GM12878 (cell line): ENCODE measurements around the gene SPATA2. TPM values are rescaled to one million over a fixed set of nuclear protein-coding genes. Genes with fewer than 3 reads are reported as not detected.

Experiments
- ATF7 ChIP-seq: fragments of 450-650 bp; IDR thresholded peaks from 2 replicates; pipeline ENCODE4 v1.6.1; 2016; ENCODE audit warnings: low read depth, mild to moderate bottlenecking
- EED ChIP-seq: sonication (generic); IDR thresholded peaks from 2 replicates; pipeline ENCODE4 v1.6.1; 2016; ENCODE audit warnings: antibody characterized with exemption, low read depth
- EZH2 ChIP-seq: IDR thresholded peaks from 2 replicates; pipeline ENCODE4 v1.6.1; 2012; ENCODE audit warnings: low read depth, mild to moderate bottlenecking, control low read depth, inconsistent platforms, low read length, borderline replicate concordance; ENCODE audit not compliant: control insufficient read depth
- GATAD2B ChIP-seq: fragments of 450-650 bp; conservative IDR thresholded peaks from 2 replicates; pipeline ENCODE4 v1.6.1; 2017; ENCODE audit warnings: low read depth, mild to moderate bottlenecking, moderate library complexity
- HDGF ChIP-seq: fragments of 450-650 bp; IDR thresholded peaks from 2 replicates; pipeline ENCODE4 v1.6.1; 2016; ENCODE audit warnings: antibody characterized with exemption
- LARP7 ChIP-seq: fragments of 450-650 bp; IDR thresholded peaks from 2 replicates; pipeline ENCODE4 v1.6.1; 2017; ENCODE audit warnings: mild to moderate bottlenecking
- MTA2 ChIP-seq: fragments of 450-650 bp; IDR thresholded peaks from 2 replicates; pipeline ENCODE4 v1.6.1; 2016; ENCODE audit warnings: low read depth, mild to moderate bottlenecking, moderate library complexity
- PAX8 ChIP-seq: fragments of 450-650 bp; IDR thresholded peaks from 2 replicates; pipeline ENCODE4 v1.6.1; 2017; ENCODE audit warnings: mild to moderate bottlenecking, moderate library complexity
- SIX5 ChIP-seq: IDR thresholded peaks from 2 replicates; pipeline ENCODE4 v1.6.1; 2011; ENCODE audit warnings: mild to moderate bottlenecking, low read depth, low read length, moderate library complexity; ENCODE audit not compliant: severe bottlenecking
- SMAD5 ChIP-seq: IDR thresholded peaks from 2 replicates; pipeline ENCODE4 v1.6.1; 2016; ENCODE audit warnings: antibody characterized with exemption, low read depth
- SMC3 ChIP-seq: IDR thresholded peaks from 2 replicates; pipeline ENCODE4 v1.6.1; 2011; ENCODE audit warnings: low read length, improper control_type of control experiment, borderline replicate concordance
- SUPT20H ChIP-seq: IDR thresholded peaks from 2 replicates; pipeline ENCODE4 v1.6.1; 2011; ENCODE audit warnings: low read depth, mild to moderate bottlenecking, low read length, moderate library complexity, borderline replicate concordance; ENCODE audit not compliant: control insufficient read depth
- polyA plus RNA-seq, 11 experiments: library from polyadenylated mRNA; depleted of rRNA in 4 of 11; unstranded in 6 of 11; stranded (reverse) in 5 of 11; fragments of >200 nt; fragmentation: Nextera tagmentation in 4 of 11; fragmentation: Illumina TruSeq in 1 of 11; extraction: Ambion mirVana in 4 of 11; extraction: Trizol in 1 of 11; gene quantifications; 1 replicate in 1 of 11; 2 replicates in 10 of 11; pipeline versions ENCODE4 v1.2.1 to v1.2.3, GENCODE V29; 2011 to 2016; ENCODE audit warnings: inconsistent platforms in 2 of 11, missing spikeins in 2 of 11, low read depth in 1 of 11
- total RNA-seq, 4 experiments: library from RNA; depleted of rRNA in 3 of 4; stranded (reverse); fragments of >200 nt in 3 of 4; fragmentation: Illumina TruSeq in 1 of 4; extraction: Trizol in 1 of 4; gene quantifications; 2 replicates each; pipeline versions ENCODE4 v1.2.1 to v1.2.3, GENCODE V29; 2013 to 2021
- TF ChIP-seq, protein P1 (sequence below): IDR thresholded peaks from 2 replicates; pipeline ENCODE4 v1.6.1; 2011; ENCODE audit warnings: borderline replicate concordance, low read depth, mild to moderate bottlenecking, moderate library complexity, low read length; ENCODE audit not compliant: insufficient read depth, poor library complexity, severe bottlenecking
- TF ChIP-seq, protein P2 (sequence below): fragments of 450-650 bp; IDR thresholded peaks from 2 replicates; pipeline ENCODE4 v1.6.1; 2017; ENCODE audit warnings: mild to moderate bottlenecking, moderate library complexity
- TF ChIP-seq, protein P3 (sequence below): fragments of 450-650 bp; formaldehyde crosslinking; IDR thresholded peaks from 2 replicates; pipeline ENCODE4 v1.4.0; 2022; ENCODE audit warnings: mild to moderate bottlenecking, moderate library complexity
- TF ChIP-seq, protein P4 (sequence below): fragments of 450-650 bp; formaldehyde crosslinking; IDR thresholded peaks from 2 replicates; pipeline ENCODE4 v1.4.0; 2020; ENCODE audit warnings: mild to moderate bottlenecking, moderate library complexity

The SPATA2 gene
- total and polyA plus RNA-seq, 10 of the 15 experiments (the other 5 are each of a cell fraction or from before 2014, with no cell fraction given): 0.93 to 11.7 (median 5.6) TPM

DNA sequence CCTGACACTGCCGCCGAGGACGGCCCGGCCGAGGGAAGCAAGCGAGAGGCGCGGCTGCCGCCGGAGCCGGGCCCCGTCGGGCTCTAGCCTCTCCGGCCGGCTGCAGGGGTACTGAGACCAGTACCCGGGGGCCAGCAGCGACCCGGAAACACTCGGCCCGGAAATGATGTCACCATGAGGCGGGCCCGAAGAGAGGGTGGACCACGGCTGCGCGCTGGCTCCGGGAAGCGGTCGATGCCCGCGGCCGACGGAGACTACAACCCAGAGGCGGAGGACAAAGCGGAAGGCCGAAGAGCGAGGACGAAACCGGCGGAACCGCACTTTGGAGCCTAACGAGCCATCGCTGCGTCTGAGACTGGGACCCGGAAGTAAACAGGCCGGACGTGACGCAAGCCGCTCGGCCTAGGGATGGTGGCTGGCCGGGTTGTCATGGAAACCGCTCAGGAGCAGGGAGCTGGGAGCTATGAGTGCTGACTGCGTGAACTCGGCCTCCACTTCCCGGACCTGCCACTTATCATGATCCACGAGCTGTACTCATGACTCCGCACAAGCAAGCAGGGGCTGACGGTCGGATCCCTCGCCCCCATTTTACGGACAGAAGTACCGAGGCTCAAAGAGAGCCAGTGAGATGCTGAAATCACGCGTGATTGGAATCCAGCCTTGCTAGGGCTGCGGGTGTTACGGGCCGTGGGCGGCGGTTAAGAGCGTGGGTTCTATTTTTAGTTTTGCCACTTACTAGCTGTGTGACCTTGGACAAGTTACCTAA is at the start of gene SPATA2 (continued):
- TF ChIP-seq SIX5: peak; percentile 29
- no peak for TF ChIP-seq SMC3
- TF ChIP-seq SUPT20H: no peak
- TF ChIP-seq, protein P1, sequence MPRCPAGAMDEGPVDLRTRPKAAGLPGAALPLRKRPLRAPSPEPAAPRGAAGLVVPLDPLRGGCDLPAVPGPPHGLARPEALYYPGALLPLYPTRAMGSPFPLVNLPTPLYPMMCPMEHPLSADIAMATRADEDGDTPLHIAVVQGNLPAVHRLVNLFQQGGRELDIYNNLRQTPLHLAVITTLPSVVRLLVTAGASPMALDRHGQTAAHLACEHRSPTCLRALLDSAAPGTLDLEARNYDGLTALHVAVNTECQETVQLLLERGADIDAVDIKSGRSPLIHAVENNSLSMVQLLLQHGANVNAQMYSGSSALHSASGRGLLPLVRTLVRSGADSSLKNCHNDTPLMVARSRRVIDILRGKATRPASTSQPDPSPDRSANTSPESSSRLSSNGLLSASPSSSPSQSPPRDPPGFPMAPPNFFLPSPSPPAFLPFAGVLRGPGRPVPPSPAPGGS: no peak
- TF ChIP-seq ATF7: peak; percentile 93
- no peak for TF ChIP-seq EZH2
- peak; percentile 35; the same call in 1 of the 2 replicates for TF ChIP-seq GATAD2B
- TF ChIP-seq MTA2: peak; percentile 95
- no peak; the same call in 1 of the 2 replicates for TF ChIP-seq HDGF
- TF ChIP-seq EED: 0 out of 2 replicates have a peak, but pooled peaks have one; percentile 25
- TF ChIP-seq, protein P2, sequence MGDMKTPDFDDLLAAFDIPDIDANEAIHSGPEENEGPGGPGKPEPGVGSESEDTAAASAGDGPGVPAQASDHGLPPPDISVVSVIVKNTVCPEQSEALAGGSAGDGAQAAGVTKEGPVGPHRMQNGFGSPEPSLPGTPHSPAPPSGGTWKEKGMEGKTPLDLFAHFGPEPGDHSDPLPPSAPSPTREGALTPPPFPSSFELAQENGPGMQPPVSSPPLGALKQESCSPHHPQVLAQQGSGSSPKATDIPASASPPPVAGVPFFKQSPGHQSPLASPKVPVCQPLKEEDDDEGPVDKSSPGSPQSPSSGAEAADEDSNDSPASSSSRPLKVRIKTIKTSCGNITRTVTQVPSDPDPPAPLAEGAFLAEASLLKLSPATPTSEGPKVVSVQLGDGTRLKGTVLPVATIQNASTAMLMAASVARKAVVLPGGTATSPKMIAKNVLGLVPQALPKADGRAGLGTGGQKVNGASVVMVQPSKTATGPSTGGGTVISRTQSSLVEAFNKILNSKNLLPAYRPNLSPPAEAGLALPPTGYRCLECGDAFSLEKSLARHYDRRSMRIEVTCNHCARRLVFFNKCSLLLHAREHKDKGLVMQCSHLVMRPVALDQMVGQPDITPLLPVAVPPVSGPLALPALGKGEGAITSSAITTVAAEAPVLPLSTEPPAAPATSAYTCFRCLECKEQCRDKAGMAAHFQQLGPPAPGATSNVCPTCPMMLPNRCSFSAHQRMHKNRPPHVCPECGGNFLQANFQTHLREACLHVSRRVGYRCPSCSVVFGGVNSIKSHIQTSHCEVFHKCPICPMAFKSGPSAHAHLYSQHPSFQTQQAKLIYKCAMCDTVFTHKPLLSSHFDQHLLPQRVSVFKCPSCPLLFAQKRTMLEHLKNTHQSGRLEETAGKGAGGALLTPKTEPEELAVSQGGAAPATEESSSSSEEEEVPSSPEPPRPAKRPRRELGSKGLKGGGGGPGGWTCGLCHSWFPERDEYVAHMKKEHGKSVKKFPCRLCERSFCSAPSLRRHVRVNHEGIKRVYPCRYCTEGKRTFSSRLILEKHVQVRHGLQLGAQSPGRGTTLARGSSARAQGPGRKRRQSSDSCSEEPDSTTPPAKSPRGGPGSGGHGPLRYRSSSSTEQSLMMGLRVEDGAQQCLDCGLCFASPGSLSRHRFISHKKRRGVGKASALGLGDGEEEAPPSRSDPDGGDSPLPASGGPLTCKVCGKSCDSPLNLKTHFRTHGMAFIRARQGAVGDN: peak; percentile 57; the same call in 1 of the 2 replicates
- TF ChIP-seq LARP7: peak; percentile 41; the same call in 1 of the 2 replicates
- TF ChIP-seq PAX8: no peak
- TF ChIP-seq SMAD5: no peak; the same call in 1 of the 2 replicates
- TF ChIP-seq, protein P3, sequence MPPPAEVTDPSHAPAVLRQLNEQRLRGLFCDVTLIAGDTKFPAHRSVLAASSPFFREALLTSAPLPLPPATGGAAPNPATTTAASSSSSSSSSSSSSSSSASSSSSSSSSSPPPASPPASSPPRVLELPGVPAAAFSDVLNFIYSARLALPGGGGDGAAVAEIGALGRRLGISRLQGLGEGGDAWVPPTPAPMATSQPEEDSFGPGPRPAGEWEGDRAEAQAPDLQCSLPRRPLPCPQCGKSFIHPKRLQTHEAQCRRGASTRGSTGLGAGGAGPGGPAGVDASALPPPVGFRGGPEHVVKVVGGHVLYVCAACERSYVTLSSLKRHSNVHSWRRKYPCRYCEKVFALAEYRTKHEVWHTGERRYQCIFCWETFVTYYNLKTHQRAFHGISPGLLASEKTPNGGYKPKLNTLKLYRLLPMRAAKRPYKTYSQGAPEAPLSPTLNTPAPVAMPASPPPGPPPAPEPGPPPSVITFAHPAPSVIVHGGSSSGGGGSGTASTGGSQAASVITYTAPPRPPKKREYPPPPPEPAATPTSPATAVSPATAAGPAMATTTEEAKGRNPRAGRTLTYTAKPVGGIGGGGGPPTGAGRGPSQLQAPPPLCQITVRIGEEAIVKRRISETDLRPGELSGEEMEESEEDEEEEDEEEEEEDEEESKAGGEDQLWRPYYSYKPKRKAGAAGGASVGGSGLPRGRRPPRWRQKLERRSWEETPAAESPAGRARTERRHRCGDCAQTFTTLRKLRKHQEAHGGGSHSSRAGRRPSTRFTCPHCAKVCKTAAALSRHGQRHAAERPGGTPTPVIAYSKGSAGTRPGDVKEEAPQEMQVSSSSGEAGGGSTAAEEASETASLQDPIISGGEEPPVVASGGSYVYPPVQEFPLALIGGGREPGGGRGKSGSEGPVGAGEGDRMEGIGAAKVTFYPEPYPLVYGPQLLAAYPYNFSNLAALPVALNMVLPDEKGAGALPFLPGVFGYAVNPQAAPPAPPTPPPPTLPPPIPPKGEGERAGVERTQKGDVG (CRISPR knock-in tag): no peak
- TF ChIP-seq, protein P4, sequence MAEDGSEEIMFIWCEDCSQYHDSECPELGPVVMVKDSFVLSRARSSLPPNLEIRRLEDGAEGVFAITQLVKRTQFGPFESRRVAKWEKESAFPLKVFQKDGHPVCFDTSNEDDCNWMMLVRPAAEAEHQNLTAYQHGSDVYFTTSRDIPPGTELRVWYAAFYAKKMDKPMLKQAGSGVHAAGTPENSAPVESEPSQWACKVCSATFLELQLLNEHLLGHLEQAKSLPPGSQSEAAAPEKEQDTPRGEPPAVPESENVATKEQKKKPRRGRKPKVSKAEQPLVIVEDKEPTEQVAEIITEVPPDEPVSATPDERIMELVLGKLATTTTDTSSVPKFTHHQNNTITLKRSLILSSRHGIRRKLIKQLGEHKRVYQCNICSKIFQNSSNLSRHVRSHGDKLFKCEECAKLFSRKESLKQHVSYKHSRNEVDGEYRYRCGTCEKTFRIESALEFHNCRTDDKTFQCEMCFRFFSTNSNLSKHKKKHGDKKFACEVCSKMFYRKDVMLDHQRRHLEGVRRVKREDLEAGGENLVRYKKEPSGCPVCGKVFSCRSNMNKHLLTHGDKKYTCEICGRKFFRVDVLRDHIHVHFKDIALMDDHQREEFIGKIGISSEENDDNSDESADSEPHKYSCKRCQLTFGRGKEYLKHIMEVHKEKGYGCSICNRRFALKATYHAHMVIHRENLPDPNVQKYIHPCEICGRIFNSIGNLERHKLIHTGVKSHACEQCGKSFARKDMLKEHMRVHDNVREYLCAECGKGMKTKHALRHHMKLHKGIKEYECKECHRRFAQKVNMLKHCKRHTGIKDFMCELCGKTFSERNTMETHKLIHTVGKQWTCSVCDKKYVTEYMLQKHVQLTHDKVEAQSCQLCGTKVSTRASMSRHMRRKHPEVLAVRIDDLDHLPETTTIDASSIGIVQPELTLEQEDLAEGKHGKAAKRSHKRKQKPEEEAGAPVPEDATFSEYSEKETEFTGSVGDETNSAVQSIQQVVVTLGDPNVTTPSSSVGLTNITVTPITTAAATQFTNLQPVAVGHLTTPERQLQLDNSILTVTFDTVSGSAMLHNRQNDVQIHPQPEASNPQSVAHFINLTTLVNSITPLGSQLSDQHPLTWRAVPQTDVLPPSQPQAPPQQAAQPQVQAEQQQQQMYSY (CRISPR knock-in tag): no peak
